ENCODE measurements around the gene PPEF1.

GRCh38 chrX:18871970-18872369, 164.5 kb downstream of the PPEF1 start:
- TF ChIP-seq CTCF (IDR thresholded peaks at IDR 0.05) (no peak), EP300 (IDR thresholded peaks at IDR 0.05) (no peak)
